Esophagus muscularis mucosa (tissue), 4 donors: ENCODE results near the gene RPH3AL.

ENCODE experiments used
- CTCF ChIP-seq, 3 experiments: fragments of 200-600 bp in 2 of 3; fragments of 450-650 bp in 1 of 3; sonication (generic) in 2 of 3; IDR thresholded peaks; one replicate each; pipeline ENCODE4 v1.5.1; 2017 to 2019; ENCODE audit warnings: antibody characterized with exemption in 3 of 3, mild to moderate bottlenecking in 2 of 3, moderate library complexity in 1 of 3
- EP300 ChIP-seq: sonication (generic); formaldehyde crosslinking; IDR thresholded peaks from one replicate; pipeline ENCODE4 v1.6.1; 2017; ENCODE audit warnings: antibody characterized with exemption
- POLR2AphosphoS5 ChIP-seq, 2 donors: sonication (generic); formaldehyde crosslinking; IDR thresholded peaks; one replicate each; pipeline ENCODE4 v1.6.1; 2017; ENCODE audit warnings: antibody characterized with exemption in 2 of 2

GRCh38 chr17:356671-357434 is 4.2 kb upstream of the RPH3AL start:
- TF ChIP-seq CTCF (IDR thresholded peaks at IDR 0.05) (no peak), EP300 (no peak), POLR2AphosphoS5 (IDR thresholded peaks at IDR 0.05) (no peak)
